ENCODE measurements around the gene CHMP1A. TPM values are rescaled to one million over a fixed set of nuclear protein-coding genes. Genes with fewer than 3 reads are reported as not detected.

The CHMP1A gene
- total RNA-seq, 3 donors from 2014 or later, result 104 to 163 (median 108) TPM

- no peak for TF ChIP-seq CTCF (IDR thresholded peaks at IDR 0.05)
- no peak for DNase-seq
- intact Hi-C loops (cut with DNase I, micrococcal nuclease), result no loop called here
Observed at GRCh38 chr16:89616623-89617022, 40.9 kb downstream of the CHMP1A start.

GRCh38 chr16:89615596-89616090, 41.9 kb downstream of the CHMP1A start:
- Histone ChIP-seq H3K36me3 (ENCODE audit: low read depth) (no peaks in the 10 kb centered on the region), H3K4me1 (ENCODE audit: low read depth) (no peaks in the 10 kb centered on the region), H3K4me3 (no peak overlapping the region), H3K9me3 (no peaks in the 10 kb centered on the region)
- ATAC-seq (peak; percentile 52), DNase-seq (peak in 2 of 3 donors; percentile 37 to 63)
- TF ChIP-seq CTCF (IDR thresholded peaks at IDR 0.05), result peak; percentile 67
- intact Hi-C loops (cut with DNase I, micrococcal nuclease), result no loop called here

More at GRCh38 chr16:89616623-89617022, 40.9 kb downstream of the CHMP1A start:
- ATAC-seq, result no peak
- Histone ChIP-seq H3K36me3 (ENCODE audit: low read depth) (no peaks in the 10 kb centered on the region), H3K9me3 (no peaks in the 10 kb centered on the region), H3K4me3 (no peak overlapping the region), H3K4me1 (ENCODE audit: low read depth) (no peaks in the 10 kb centered on the region)

GRCh38 chr16:89615176-89615575, 42.3 kb downstream of the CHMP1A start:
- no peak for DNase-seq
- Histone ChIP-seq H3K36me3 (ENCODE audit: low read depth) (no peaks in the 10 kb centered on the region), H3K4me1 (ENCODE audit: low read depth) (no peaks in the 10 kb centered on the region), H3K4me3 (no peak overlapping the region), H3K9me3 (no peaks in the 10 kb centered on the region)
- TF ChIP-seq CTCF (IDR thresholded peaks at IDR 0.05), result no peak
- ATAC-seq, result no peak
- intact Hi-C loops (cut with DNase I, micrococcal nuclease), result no loop called here

- no peaks in the 10 kb centered on the region for H3K9me3 ChIP-seq
- H3K36me3 ChIP-seq (ENCODE audit: low read depth), result no peaks in the 10 kb centered on the region
- ATAC-seq (no peak), DNase-seq (no peak)
- intact Hi-C loops (cut with DNase I, micrococcal nuclease), result no loop called here
- H3K4me1 ChIP-seq (ENCODE audit: low read depth), result no peaks in the 10 kb centered on the region
- no peak overlapping the region for H3K4me3 ChIP-seq
- no peak for TF ChIP-seq CTCF (IDR thresholded peaks at IDR 0.05)
Observed at GRCh38 chr16:89613954-89614459, 43.5 kb downstream of the CHMP1A start.

- TF ChIP-seq CTCF (IDR thresholded peaks at IDR 0.05), result no peak
- Histone ChIP-seq H3K36me3 (ENCODE audit: low read depth) (no peaks in the 10 kb centered on the region), H3K9me3 (no peaks in the 10 kb centered on the region), H3K4me1 (ENCODE audit: low read depth) (no peaks in the 10 kb centered on the region), H3K4me3 (no peak within 1 kb of the TSS)
- ATAC-seq, result peak; percentile 54
- intact Hi-C loops (cut with DNase I, micrococcal nuclease), result no loop called here
- DNase-seq, result no peak
Observed at GRCh38 chr16:89613231-89613953, 44.1 kb downstream of the CHMP1A start, which contains the start of gene DPEP1. TSS of gene DPEP1 (plus strand) at chr16:89613642. CDS start at chr16:89630411, 16,769 bp downstream.
